ENCODE results near the gene DTD2.

GRCh38 chr14:31449136-31449535 lies 8.2 kb downstream of the DTD2 start:
- TF ChIP-seq CTCF (IDR thresholded peaks at IDR 0.05; ENCODE audit: low read depth, low read length) (no peak), POLR2A (IDR thresholded peaks at IDR 0.05; ENCODE audit: extremely low read depth, insufficient read length) (no peak), MAX (IDR thresholded peaks at IDR 0.05; ENCODE audit: low read depth, low read length) (no peak), MYC (IDR thresholded peaks at IDR 0.05; ENCODE audit: low read depth, low read length) (no peak)
